PC-3 (cell line): ENCODE data around the gene STK39.

ENCODE experiments used
- CTCF ChIP-seq: fragments of 300-600 bp; sonication (generic); conservative IDR thresholded peaks from 2 replicates; pipeline ENCODE4 v1.5.1; 2017; ENCODE audit warnings: antibody characterized with exemption, low read depth, mild to moderate bottlenecking, low read length
- EZH2 ChIP-seq: fragments of 300-600 bp; sonication (generic); IDR thresholded peaks from one replicate; pipeline ENCODE4 v1.6.1; 2017; ENCODE audit warnings: antibody characterized with exemption, mild to moderate bottlenecking, low read length; ENCODE audit not compliant: unreplicated experiment

- TF ChIP-seq EZH2 (no peak), CTCF (no peak)
Measured at GRCh38 chr2:168239281-168239680, 8.1 kb downstream of the STK39 start.
